ENCODE measurements around the gene TMEM218. TPM values are rescaled to one million over a fixed set of nuclear protein-coding genes. Genes with fewer than 3 reads are reported as not detected.

The TMEM218 gene
- total RNA-seq, 1 experiment from 2014 or later: 14.3 TPM

DNA sequence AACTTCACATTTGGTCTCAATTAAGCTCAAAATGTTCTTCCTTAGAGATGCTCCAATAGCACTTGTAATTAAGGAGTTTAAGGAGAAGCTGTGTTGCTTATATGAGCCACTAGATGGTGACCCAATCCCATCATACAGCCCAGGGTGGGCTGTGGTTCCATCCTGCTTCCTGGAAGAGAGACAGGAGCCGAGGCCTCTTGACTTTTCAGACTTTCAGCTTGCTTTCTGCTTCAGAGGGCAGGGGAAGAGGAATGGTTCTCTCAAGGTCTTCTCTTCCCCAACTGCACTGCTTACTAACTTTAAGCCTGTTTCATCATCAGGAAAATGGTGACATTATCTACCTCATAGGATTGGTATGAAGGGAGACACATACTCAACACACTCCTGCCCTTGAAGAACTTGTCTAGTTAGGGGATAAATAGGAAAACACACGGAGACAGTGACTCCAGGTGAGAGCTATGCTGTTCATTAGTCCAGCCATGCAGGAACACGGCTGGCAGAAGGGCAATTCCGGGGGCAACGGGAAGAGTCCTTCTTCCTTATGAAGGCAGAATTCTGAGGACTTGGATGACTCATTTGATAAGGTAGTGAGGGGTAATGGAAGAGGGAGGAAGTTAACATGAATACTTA, 20.1 kb downstream of the TMEM218 start:
- no peak overlapping the region for H3K18ac ChIP-seq (ENCODE audit: insufficient read length, low read depth, low read length)
- H3K9me3 Mint-ChIP-seq: no peaks in the 10 kb centered on the region
- no peak overlapping the region for H4K5ac ChIP-seq (ENCODE audit: insufficient read length, low read depth, low read length)
- no peak overlapping the region for H3K4me3 Mint-ChIP-seq
- H3K27me3 ChIP-seq (ENCODE audit: insufficient read depth, low read length): no peaks in the 10 kb centered on the region
- H2BK5ac ChIP-seq (ENCODE audit: insufficient read length, low read length): no peak overlapping the region
- H3K4me1 Mint-ChIP-seq: peaks cover 29 to 30% of the 10 kb centered on the region in 2 experiments
- no peak overlapping the region for H2AFZ ChIP-seq (ENCODE audit: low read length)
- H4K20me1 ChIP-seq (ENCODE audit: control insufficient read depth, insufficient read depth, insufficient read length): no peaks in the 10 kb centered on the region
- H4K8ac ChIP-seq (replicated peaks; ENCODE audit: insufficient read length, low read depth, low read length): no peak overlapping the region
- H3K27ac ChIP-seq (ENCODE audit: insufficient read length, low read depth, low read length): no peak overlapping the region
- H3K27me3 Mint-ChIP-seq (ENCODE audit: low read depth): peaks cover 1% of the 10 kb centered on the region
- no peak overlapping the region for H3K14ac ChIP-seq (ENCODE audit: insufficient read depth, low read length)
- H3K23ac ChIP-seq (ENCODE audit: insufficient read length, low read depth, low read length): no peak overlapping the region
- no peaks in the 10 kb centered on the region; the same call in 1 of the 2 replicates for H3K4me1 ChIP-seq (ENCODE audit: insufficient read depth, low read length)
- H3K79me1 ChIP-seq (ENCODE audit: insufficient read depth, low read depth, low read length, poor library complexity, severe bottlenecking): no peaks in the 10 kb centered on the region
- H3T11ph ChIP-seq (ENCODE audit: low read length): no peak overlapping the region
- no peak overlapping the region for H3K4ac ChIP-seq (ENCODE audit: low read depth, low read length)
- no peak overlapping the region for H2BK15ac ChIP-seq (ENCODE audit: low read depth, low read length)
- no peak overlapping the region for H2BK20ac ChIP-seq (ENCODE audit: low read depth, low read length, poor library complexity, severe bottlenecking)
- H3K36me3 Mint-ChIP-seq (ENCODE audit: insufficient read depth in 1 of 3, low read depth in 3 of 3): peaks cover 0 to 10% (median 0%) of the 10 kb centered on the region in 3 experiments; a peak in 3 of 7 replicates
- H3K27ac Mint-ChIP-seq: peak overlapping the region in 2 of 3 experiments; percentile 43 to 58; a peak in 1 of 7 replicates
- no peaks in the 10 kb centered on the region for H3K9me3 ChIP-seq (ENCODE audit: control insufficient read depth, low read depth, low read length)
- H3K56ac ChIP-seq (ENCODE audit: insufficient read length, low read depth, low read length): no peak overlapping the region
- peak; percentile 68 for DNase-seq
- no peak overlapping the region for H4K91ac ChIP-seq (ENCODE audit: insufficient read length, low read depth, low read length)
- no peaks in the 10 kb centered on the region for H3K79me2 ChIP-seq (ENCODE audit: insufficient read depth, low read length)
- no CpG with 5 or more reads among the region's 5 CpGs for WGBS (ENCODE audit: extremely low coverage, insufficient read length, low lambda C conversion rate)
- no peak overlapping the region for H2BK12ac ChIP-seq (ENCODE audit: insufficient read length, low read depth, low read length)
- TF ChIP-seq, protein P1, sequence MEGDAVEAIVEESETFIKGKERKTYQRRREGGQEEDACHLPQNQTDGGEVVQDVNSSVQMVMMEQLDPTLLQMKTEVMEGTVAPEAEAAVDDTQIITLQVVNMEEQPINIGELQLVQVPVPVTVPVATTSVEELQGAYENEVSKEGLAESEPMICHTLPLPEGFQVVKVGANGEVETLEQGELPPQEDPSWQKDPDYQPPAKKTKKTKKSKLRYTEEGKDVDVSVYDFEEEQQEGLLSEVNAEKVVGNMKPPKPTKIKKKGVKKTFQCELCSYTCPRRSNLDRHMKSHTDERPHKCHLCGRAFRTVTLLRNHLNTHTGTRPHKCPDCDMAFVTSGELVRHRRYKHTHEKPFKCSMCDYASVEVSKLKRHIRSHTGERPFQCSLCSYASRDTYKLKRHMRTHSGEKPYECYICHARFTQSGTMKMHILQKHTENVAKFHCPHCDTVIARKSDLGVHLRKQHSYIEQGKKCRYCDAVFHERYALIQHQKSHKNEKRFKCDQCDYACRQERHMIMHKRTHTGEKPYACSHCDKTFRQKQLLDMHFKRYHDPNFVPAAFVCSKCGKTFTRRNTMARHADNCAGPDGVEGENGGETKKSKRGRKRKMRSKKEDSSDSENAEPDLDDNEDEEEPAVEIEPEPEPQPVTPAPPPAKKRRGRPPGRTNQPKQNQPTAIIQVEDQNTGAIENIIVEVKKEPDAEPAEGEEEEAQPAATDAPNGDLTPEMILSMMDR (conservative IDR thresholded peaks at IDR 0.05): peak; percentile 88
- no peak overlapping the region for H2AK5ac ChIP-seq (ENCODE audit: insufficient read length, low read length)
- no peak overlapping the region for H2BK120ac ChIP-seq (ENCODE audit: low read depth, low read length, poor library complexity, severe bottlenecking)
- no peak overlapping the region for H3K9ac ChIP-seq (ENCODE audit: extremely low read depth, insufficient read length, low read length)
- H3K23me2 ChIP-seq (ENCODE audit: insufficient read length, low read depth, low read length, poor library complexity, severe bottlenecking): no peaks in the 10 kb centered on the region
- no peak overlapping the region for H3K4me2 ChIP-seq (ENCODE audit: insufficient read depth, insufficient read length, low read length)

All from H9 (cell line).